SK-N-SH (cell line): Measurements from ENCODE around the gene OXER1. TPM values are rescaled to one million over a fixed set of nuclear protein-coding genes. Genes with fewer than 3 reads are reported as not detected.

Experiments used
- ELF1 ChIP-seq: IDR thresholded peaks from 2 replicates; pipeline ENCODE4 v1.4.0; 2012
- EP300 ChIP-seq, 2 experiments: IDR thresholded peaks; 2 replicates each; pipeline versions ENCODE4 v1.4.0 to v1.6.1; 2012; ENCODE audit warnings: borderline replicate concordance in 1 of 2, low read depth in 1 of 2, low read length in 1 of 2
- EZH2phosphoT487 ChIP-seq: fragments of 200-600 bp; sonication (generic); IDR thresholded peaks from 2 replicates; pipeline ENCODE4 v1.6.1; 2017; ENCODE audit warnings: low read depth, mixed run types, mild to moderate bottlenecking, antibody characterized with exemption, moderate library complexity, borderline replicate concordance
- FOXM1 ChIP-seq: IDR thresholded peaks from 2 replicates; pipeline ENCODE4 v1.4.0; 2012; ENCODE audit warnings: low read depth, mild to moderate bottlenecking
- GATA2 ChIP-seq: sonication (generic); formaldehyde crosslinking; IDR thresholded peaks from 2 replicates; pipeline ENCODE4 v1.5.0; 2020; ENCODE audit warnings: mild to moderate bottlenecking, missing genetic modification reagents
- MEF2A ChIP-seq: IDR thresholded peaks from 2 replicates; pipeline ENCODE4 v1.4.0; 2012; ENCODE audit warnings: low read depth, borderline replicate concordance
- MXI1 ChIP-seq: IDR thresholded peaks from 2 replicates; pipeline ENCODE4 v1.6.1; 2012; ENCODE audit warnings: mild to moderate bottlenecking, low read depth, low read length, improper control_type of control experiment
- NRF1 ChIP-seq: IDR thresholded peaks from 2 replicates; pipeline ENCODE4 v1.6.1; 2012; ENCODE audit warnings: low read depth, mild to moderate bottlenecking, low read length
- POLR2AphosphoS5 ChIP-seq: IDR thresholded peaks from 2 replicates; pipeline ENCODE4 v1.6.1; 2012; ENCODE audit warnings: low read depth, low read length
- RAD21 ChIP-seq: IDR thresholded peaks from 2 replicates; pipeline ENCODE4 v1.6.1; 2012; ENCODE audit warnings: mild to moderate bottlenecking, low read length
- RCOR1 ChIP-seq: fragments of 150-350 bp; IDR thresholded peaks from 2 replicates; pipeline ENCODE4 v1.6.1; 2017; ENCODE audit warnings: antibody characterized with exemption, low read length
- SIN3A ChIP-seq: IDR thresholded peaks from 2 replicates; pipeline ENCODE4 v1.6.1; 2012; ENCODE audit warnings: low read depth, mild to moderate bottlenecking, low read length, moderate library complexity, borderline replicate concordance
- SMC3 ChIP-seq: IDR thresholded peaks from 2 replicates; pipeline ENCODE4 v1.6.1; 2012; ENCODE audit warnings: low read depth, low read length, improper control_type of control experiment
- TAF1 ChIP-seq: IDR thresholded peaks from 2 replicates; pipeline ENCODE4 v1.6.1; 2012; ENCODE audit warnings: low read depth, mild to moderate bottlenecking, low read length, moderate library complexity, borderline replicate concordance
- TCF12 ChIP-seq: IDR thresholded peaks from 2 replicates; pipeline ENCODE4 v1.4.0; 2012
- TEAD4 ChIP-seq: IDR thresholded peaks from 2 replicates; pipeline ENCODE4 v1.4.0; 2012; ENCODE audit warnings: mild to moderate bottlenecking, borderline replicate concordance; ENCODE audit not compliant: insufficient read depth
- polyA plus RNA-seq, 3 experiments: library from polyadenylated mRNA; depleted of rRNA; stranded (reverse); fragments of >200 nt; gene quantifications; 2 replicates each; pipeline ENCODE4 v1.2.3, GENCODE V29; 2012
- TF ChIP-seq, protein P1 (sequence below): fragments of 200-600 bp; sonication (generic); IDR thresholded peaks from 2 replicates; pipeline ENCODE4 v1.6.1; 2017; ENCODE audit warnings: antibody characterized with exemption, mild to moderate bottlenecking, moderate library complexity
- TF ChIP-seq, protein P2 (sequence below): IDR thresholded peaks from 2 replicates; pipeline ENCODE4 v1.4.0; 2012; ENCODE audit warnings: low read depth
- TF ChIP-seq, protein P3 (sequence below): IDR thresholded peaks from 2 replicates; pipeline ENCODE4 v1.4.0; 2012; ENCODE audit warnings: low read depth, borderline replicate concordance
- TF ChIP-seq, protein P4 (sequence below): fragments of 150-350 bp; IDR thresholded peaks from 2 replicates; pipeline ENCODE4 v1.6.1; 2016; ENCODE audit warnings: mild to moderate bottlenecking, low read depth, low read length
- TF ChIP-seq, protein P5 (sequence below): fragments of 150-350 bp; IDR thresholded peaks from 2 replicates; pipeline ENCODE4 v1.6.1; 2017; ENCODE audit warnings: antibody characterized with exemption, low read length, low read depth, borderline replicate concordance
- TF ChIP-seq, protein P6 (sequence below): IDR thresholded peaks from 2 replicates; pipeline ENCODE4; 2012

OXER1 gene
- polyA plus RNA-seq, 1 of the 3 experiments (the other 2 are of a cell fraction), result not detected

DNA sequence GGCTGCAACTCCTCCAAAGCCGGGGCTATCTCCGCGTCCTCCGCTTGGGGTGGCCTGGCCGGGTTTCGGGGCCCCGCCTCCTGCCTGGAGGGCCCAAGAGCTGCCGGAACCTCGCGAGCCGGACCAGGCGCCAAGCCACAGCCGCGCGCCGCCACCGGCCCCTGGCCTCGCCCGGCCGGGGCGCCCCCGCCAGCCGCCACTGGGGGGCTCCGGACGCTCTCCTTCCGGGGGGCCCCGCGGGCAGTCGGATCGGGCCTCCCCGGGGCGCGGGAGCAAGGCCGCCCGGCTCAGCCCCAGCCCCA, 45.8 kb upstream of the OXER1 start (continued):
- TF ChIP-seq, protein P1, sequence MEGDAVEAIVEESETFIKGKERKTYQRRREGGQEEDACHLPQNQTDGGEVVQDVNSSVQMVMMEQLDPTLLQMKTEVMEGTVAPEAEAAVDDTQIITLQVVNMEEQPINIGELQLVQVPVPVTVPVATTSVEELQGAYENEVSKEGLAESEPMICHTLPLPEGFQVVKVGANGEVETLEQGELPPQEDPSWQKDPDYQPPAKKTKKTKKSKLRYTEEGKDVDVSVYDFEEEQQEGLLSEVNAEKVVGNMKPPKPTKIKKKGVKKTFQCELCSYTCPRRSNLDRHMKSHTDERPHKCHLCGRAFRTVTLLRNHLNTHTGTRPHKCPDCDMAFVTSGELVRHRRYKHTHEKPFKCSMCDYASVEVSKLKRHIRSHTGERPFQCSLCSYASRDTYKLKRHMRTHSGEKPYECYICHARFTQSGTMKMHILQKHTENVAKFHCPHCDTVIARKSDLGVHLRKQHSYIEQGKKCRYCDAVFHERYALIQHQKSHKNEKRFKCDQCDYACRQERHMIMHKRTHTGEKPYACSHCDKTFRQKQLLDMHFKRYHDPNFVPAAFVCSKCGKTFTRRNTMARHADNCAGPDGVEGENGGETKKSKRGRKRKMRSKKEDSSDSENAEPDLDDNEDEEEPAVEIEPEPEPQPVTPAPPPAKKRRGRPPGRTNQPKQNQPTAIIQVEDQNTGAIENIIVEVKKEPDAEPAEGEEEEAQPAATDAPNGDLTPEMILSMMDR, result peak; percentile 36; the same call in 1 of the 2 replicates
- TF ChIP-seq MEF2A (no peak), SMC3 (no peak), SIN3A (no peak), TEAD4 (no peak; the same call in 1 of the 2 replicates), POLR2AphosphoS5 (no peak), EZH2phosphoT487 (no peak), TAF1 (peak; percentile 62; the same call in 1 of the 2 replicates), FOXM1 (no peak), RAD21 (no peak; the same call in 1 of the 2 replicates), MXI1 (peak; percentile 38), EP300 (IDR thresholded peaks at IDR 0.05; ENCODE audit: borderline replicate concordance in 1 of 2, low read depth in 1 of 2, low read length in 1 of 2) (no peak), RCOR1 (no peak), TCF12 (no peak), GATA2 (CRISPR knock-in tag) (no peak), ELF1 (no peak), NRF1 (no peak)
- TF ChIP-seq, protein P2, sequence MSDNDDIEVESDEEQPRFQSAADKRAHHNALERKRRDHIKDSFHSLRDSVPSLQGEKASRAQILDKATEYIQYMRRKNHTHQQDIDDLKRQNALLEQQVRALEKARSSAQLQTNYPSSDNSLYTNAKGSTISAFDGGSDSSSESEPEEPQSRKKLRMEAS, result no peak
- TF ChIP-seq, protein P3, sequence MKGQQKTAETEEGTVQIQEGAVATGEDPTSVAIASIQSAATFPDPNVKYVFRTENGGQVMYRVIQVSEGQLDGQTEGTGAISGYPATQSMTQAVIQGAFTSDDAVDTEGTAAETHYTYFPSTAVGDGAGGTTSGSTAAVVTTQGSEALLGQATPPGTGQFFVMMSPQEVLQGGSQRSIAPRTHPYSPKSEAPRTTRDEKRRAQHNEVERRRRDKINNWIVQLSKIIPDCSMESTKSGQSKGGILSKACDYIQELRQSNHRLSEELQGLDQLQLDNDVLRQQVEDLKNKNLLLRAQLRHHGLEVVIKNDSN, result 0 out of 2 replicates have a peak, but pooled peaks have one; percentile 10
- TF ChIP-seq, protein P4, sequence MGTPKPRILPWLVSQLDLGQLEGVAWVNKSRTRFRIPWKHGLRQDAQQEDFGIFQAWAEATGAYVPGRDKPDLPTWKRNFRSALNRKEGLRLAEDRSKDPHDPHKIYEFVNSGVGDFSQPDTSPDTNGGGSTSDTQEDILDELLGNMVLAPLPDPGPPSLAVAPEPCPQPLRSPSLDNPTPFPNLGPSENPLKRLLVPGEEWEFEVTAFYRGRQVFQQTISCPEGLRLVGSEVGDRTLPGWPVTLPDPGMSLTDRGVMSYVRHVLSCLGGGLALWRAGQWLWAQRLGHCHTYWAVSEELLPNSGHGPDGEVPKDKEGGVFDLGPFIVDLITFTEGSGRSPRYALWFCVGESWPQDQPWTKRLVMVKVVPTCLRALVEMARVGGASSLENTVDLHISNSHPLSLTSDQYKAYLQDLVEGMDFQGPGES, result no peak
- TF ChIP-seq, protein P5, sequence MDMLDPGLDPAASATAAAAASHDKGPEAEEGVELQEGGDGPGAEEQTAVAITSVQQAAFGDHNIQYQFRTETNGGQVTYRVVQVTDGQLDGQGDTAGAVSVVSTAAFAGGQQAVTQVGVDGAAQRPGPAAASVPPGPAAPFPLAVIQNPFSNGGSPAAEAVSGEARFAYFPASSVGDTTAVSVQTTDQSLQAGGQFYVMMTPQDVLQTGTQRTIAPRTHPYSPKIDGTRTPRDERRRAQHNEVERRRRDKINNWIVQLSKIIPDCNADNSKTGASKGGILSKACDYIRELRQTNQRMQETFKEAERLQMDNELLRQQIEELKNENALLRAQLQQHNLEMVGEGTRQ, result no peak
- TF ChIP-seq, protein P6, sequence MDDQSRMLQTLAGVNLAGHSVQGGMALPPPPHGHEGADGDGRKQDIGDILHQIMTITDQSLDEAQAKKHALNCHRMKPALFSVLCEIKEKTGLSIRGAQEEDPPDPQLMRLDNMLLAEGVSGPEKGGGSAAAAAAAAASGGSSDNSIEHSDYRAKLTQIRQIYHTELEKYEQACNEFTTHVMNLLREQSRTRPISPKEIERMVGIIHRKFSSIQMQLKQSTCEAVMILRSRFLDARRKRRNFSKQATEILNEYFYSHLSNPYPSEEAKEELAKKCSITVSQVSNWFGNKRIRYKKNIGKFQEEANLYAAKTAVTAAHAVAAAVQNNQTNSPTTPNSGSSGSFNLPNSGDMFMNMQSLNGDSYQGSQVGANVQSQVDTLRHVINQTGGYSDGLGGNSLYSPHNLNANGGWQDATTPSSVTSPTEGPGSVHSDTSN, result no peak
